ENCODE measurements around the gene GPR78.

DNA sequence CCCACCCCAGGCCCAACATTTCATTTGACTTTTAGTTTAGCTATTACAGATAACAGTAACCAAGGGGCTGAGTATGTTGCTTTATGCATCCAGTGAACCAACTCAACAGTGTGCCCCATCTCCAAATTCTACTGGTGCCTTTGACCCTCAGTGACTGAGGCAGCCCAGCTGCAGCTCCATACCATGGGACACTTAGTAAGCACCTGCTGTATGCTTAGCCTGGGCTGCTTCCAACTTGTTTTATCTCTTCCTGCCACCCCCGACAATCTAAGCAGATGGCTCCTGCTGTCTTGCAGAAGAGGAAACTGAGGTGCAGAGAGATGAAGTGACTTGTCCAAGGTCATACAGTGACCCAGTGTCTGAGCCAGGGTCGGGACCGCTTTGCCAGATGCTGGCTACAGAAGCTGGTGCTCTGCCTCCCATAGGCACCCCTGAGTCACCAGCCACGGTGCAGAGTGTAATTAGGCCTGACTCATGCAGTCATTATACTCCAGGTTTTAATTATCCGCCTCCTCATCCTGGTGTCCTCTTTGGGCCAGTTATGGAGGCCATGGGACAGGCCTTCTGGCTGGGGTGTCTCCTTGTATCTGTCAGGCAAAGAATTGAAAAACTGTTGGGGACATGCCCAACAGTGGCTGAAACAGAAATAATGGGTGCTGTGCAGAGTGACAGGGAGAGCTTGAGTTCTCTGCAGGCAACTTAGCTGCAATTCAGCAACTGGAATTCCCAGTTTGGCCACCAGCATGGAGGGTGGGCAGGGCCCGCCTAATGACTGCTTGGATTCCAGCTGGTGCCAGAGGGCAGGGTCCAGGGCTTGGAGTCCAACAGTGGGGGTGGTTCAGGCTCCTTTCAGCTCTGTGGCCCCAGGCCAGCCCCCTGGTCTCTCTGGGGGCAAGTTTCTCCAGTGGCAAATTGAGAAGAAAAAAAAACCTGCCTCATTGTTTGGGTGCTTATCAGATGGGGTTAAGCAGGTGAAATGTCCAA, 8.2 kb upstream of the GPR78 start:
- no peak for TF ChIP-seq CTCF (IDR thresholded peaks at IDR 0.05; ENCODE audit: low read depth, low read length)
- TF ChIP-seq EZH2phosphoT487 (IDR thresholded peaks at IDR 0.05; ENCODE audit: low read depth) = no peak
